Hippocampal formation (tissue), 2 donors: ENCODE measurements around the gene SEMA3E.

Experiments used
- DNase-seq, 2 donors: peaks; one replicate each; lab custom pipeline; 2025; lab: John Stamatoyannopoulos, UW

SEMA3E gene

DNA sequence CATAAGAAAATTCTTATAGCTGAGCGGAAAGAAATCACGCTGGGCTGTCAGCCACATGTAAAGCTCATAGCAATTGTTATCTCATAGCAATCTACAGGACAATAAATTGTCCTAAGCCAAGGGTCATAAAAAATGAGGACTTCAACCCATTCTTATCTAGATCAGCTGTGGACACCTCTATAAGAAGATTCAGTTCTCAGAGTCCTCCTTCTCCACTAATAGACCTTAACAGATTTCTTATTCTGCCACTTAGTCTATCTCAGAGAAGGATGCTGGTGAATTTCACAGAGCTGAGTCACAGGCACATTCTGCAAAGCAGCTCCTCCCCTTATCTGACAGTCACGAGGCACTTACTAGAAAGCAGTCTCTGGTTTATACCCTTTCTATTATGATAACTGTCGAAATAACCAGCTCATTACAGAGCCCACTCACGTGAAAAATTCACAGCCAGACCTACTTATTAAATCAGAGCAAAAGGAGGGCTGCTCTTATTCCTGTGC lies 300.9 kb downstream of the SEMA3E start:
- DNase-seq = no peak

GRCh38 chr7:83339907-83340306 lies 309.0 kb downstream of the SEMA3E start:
- no peak for DNase-seq

DNA sequence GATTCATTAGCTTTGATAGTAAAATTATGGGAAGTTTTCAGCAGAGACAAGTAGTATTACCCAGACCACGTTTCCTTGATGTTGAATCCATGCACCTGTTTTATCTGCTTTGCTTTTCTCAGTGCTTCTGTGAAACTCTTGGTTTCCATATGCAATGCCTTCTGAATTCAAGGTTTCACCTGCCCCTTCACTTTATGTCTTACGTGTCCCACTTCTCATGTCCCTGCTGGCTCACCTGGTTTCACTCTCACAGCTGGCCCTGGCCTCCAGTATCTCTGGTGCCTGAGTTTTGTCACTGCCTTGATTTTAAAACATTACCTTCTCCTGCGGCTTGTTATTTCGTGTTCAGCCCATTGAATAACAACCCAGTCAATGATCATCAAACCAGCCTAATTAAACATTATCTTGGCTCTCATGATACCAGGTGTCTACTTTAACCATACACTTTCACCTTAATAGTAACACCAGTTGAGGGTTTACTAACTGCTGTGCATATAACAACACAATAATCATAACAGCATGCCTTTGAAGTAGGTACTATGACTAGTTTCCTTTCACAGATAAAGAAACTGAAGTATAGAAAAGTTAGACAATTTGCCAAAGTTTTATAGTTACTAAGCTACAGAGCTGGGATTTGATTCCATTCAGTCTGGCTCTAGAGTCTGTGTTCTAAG lies 310.5 kb downstream of the SEMA3E start:
- DNase-seq = no peak

- DNase-seq = no peak
Observed at GRCh38 chr7:83337050-83337449, 311.9 kb downstream of the SEMA3E start.

GRCh38 chr7:83326223-83326622 lies 322.7 kb downstream of the SEMA3E start:
- no peak for DNase-seq

DNA sequence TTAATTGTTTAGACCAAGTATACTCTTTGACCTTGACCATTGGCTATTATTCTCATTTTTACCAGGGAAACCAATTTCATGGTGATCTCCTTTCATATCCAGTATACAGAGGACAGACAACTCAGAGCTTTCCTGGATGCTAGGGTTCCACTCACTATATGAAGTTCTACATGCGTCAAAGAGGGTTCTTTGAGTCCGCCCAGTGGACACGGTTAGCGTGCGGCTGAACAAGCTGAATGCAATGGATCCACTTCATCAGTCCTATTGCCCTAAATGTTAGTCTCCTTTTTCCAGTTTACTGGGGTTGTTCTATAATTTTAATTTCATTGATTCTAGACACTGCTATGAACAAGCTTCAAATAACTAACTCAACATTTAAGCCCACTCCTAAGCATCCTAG lies 323.9 kb downstream of the SEMA3E start:
- DNase-seq = no peak

DNA sequence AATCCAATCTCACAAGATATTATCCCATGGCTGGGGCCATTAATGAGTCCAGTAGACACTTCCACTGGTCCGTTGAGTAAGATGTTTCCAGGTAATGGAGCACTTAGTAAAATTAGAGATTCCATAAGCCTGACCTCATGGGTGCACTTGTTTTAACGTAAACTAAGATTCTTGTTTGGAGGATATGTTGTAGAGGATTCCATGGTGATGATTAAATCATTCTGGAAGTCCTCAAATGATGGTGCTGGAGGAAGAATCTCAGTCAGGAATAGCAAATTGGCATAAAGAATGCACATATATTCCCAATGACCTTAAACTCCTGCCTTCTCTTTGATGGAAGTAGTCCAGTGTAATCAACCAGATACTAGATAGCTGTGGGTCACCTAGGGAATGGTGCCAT lies 324.3 kb downstream of the SEMA3E start:
- no peak for DNase-seq

DNA sequence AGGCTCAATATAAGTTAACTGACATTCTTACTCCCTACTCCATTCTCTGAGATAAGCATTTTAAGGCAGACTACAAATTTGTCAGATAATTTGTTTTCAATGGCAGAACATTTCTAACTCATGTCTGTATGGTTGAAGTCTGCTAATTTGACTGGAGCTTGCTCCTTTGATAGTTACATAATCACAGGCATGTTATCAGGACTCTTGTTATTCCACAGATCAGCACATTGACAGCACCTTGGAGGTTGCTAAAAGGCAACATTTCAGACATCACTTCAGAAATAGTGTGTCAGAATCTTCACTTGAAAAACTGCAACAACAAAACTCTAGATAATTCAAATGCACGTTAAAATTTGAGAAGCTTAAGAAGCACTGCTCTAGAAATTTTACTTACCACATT lies 327.9 kb downstream of the SEMA3E start:
- no peak for DNase-seq

- no peak for DNase-seq
Observed at GRCh38 chr7:83313931-83314330, 335.0 kb downstream of the SEMA3E start.
